ENCODE measurements around the gene GSTT4.
A peak's percentile ranks its signal among the peaks of the same experiment; 100 is the strongest.
"Not testable (repeated sequence)": the region's sequence is repeated elsewhere in the genome, so short reads cannot be mapped to it uniquely, and the experiment has no call there.

GSTT4 gene

GRCh38 chr22:24009227-24010017 is 4.2 kb upstream of the GSTT4 start:
- H3K9me3 Mint-ChIP-seq = no peaks in the 10 kb centered on the region
- H3K4me1 Mint-ChIP-seq (ENCODE audit: low read depth) = peaks cover 21% of the 10 kb centered on the region
- peak overlapping the region; percentile 4 for H3K27ac Mint-ChIP-seq
- H3K4me3 Mint-ChIP-seq = no peak overlapping the region
- no peak for DNase-seq (ENCODE audit: low spot score)
- H3K36me3 Mint-ChIP-seq (ENCODE audit: low read depth) = peaks cover 6% of the 10 kb centered on the region
- H3K27me3 Mint-ChIP-seq (ENCODE audit: low read depth) = no peaks in the 10 kb centered on the region

GRCh38 chr22:24008381-24009226 is 3.4 kb upstream of the GSTT4 start:
- no peaks in the 10 kb centered on the region for H3K27me3 Mint-ChIP-seq (ENCODE audit: low read depth)
- no peak overlapping the region for H3K4me3 Mint-ChIP-seq
- DNase-seq (ENCODE audit: low spot score) = no peak
- H3K4me1 Mint-ChIP-seq (ENCODE audit: low read depth) = peaks cover 16% of the 10 kb centered on the region
- H3K36me3 Mint-ChIP-seq (ENCODE audit: low read depth) = peaks cover 3% of the 10 kb centered on the region
- H3K27ac Mint-ChIP-seq = no peak overlapping the region
- no peaks in the 10 kb centered on the region for H3K9me3 Mint-ChIP-seq

GRCh38 chr22:24008022-24008283 is 2.7 kb upstream of the GSTT4 start:
- Mint-ChIP-seq H3K4me3 (no peak overlapping the region), H3K27me3 (ENCODE audit: low read depth) (no peaks in the 10 kb centered on the region), H3K9me3 (no peaks in the 10 kb centered on the region), H3K4me1 (ENCODE audit: low read depth) (peaks cover 13% of the 10 kb centered on the region), H3K36me3 (ENCODE audit: low read depth) (peaks cover 1% of the 10 kb centered on the region), H3K27ac (no peak overlapping the region)
- no peak for DNase-seq (ENCODE audit: low spot score)

DNA sequence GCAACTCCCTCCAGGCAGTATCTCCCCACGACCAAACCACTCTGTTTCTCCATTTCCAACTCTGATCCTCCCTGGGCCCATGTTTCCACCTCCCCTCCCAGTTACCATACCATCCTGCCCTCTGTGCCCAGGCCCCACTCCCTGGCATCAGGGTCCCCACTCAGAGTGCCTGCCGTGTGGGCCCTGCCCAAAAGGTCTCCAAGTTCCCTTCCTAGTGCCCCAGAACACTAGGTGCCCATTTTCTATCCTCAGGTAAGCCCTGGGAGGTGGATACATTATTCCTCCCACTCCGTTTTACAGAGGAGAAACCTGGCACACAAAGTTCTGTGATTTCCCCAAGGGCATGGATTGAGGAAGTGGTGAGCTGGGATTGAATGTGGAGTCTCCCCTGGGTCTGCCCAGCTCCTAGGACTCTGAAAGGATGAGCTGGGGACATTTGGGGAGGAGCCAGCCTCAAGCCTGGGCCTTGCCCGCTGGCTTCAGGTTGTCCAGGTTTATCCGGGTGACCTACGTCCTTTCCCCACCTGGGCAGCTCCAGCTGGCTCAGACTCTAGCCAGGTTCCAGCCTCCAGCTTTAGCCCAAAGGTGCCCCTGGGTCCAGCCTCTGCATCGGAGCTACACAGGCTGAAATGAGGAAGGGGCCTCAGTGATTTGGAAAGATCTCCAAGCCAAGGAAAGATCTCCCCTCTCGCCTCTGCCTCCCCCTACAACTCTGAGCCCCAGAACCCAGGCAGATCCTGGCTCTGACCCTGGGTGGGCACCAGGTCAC is 2.2 kb upstream of the GSTT4 start:
- H3K9me3 Mint-ChIP-seq = no peaks in the 10 kb centered on the region
- H3K4me3 Mint-ChIP-seq = no peak overlapping the region
- peaks cover 11% of the 10 kb centered on the region for H3K4me1 Mint-ChIP-seq (ENCODE audit: low read depth)
- no peak overlapping the region for H3K27ac Mint-ChIP-seq
- DNase-seq (ENCODE audit: low spot score) = no peak
- peaks cover 1% of the 10 kb centered on the region for H3K36me3 Mint-ChIP-seq (ENCODE audit: low read depth)
- H3K27me3 Mint-ChIP-seq (ENCODE audit: low read depth) = no peaks in the 10 kb centered on the region

DNA sequence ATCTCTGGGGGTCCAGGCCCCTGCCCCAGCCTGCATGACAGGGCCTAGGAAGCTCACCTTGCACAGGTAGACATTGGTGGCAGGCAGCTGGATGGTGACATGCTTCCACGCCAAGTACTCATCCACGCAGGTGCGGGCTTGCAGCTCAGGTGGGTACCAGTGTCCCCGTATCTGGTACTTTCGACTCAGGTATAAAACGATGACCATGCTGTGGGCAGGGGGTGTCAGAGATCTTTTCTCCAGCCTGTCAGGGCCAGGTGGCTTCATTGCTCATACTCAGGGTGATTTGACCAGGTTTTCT is 1.6 kb upstream of the GSTT4 start:
- H3K9me3 Mint-ChIP-seq = no peaks in the 10 kb centered on the region
- no peak overlapping the region for H3K27ac Mint-ChIP-seq
- peaks cover 1% of the 10 kb centered on the region for H3K36me3 Mint-ChIP-seq (ENCODE audit: low read depth)
- peaks cover 10% of the 10 kb centered on the region for H3K4me1 Mint-ChIP-seq (ENCODE audit: low read depth)
- H3K27me3 Mint-ChIP-seq (ENCODE audit: low read depth) = no peaks in the 10 kb centered on the region
- H3K4me3 Mint-ChIP-seq = no peak overlapping the region
- no peak for DNase-seq (ENCODE audit: low spot score)

- Mint-ChIP-seq H3K27ac (no peak overlapping the region), H3K9me3 (no peaks in the 10 kb centered on the region), H3K36me3 (ENCODE audit: low read depth) (peaks cover 1% of the 10 kb centered on the region), H3K4me1 (ENCODE audit: low read depth) (peaks cover 10% of the 10 kb centered on the region), H3K4me3 (no peak overlapping the region), H3K27me3 (ENCODE audit: low read depth) (no peaks in the 10 kb centered on the region)
- no peak for DNase-seq (ENCODE audit: low spot score)
Observed at GRCh38 chr22:24006207-24006913, 1.1 kb upstream of the GSTT4 start.

DNA sequence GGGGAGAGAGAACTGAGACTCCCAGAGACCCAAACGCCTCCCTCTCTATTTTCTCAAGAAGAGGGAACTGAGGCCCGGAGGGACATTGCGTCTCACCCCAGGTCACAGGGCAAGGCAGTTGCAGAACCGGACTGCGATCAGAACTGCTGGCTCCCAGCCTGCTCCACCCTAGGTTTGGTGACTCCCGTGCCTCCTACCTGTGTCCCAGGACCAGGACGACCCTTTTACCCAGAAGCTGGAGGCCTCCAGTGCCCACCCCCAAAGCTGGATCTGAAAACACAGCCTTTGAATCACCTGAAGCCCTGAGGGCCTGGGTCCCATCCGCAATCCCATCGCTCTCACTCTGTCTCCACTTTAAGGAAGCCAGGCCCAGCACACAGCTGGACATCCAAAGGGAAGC is 1.4 kb downstream of the GSTT4 start:
- Mint-ChIP-seq H3K4me3 (no peak overlapping the region), H3K27ac (no peak overlapping the region), H3K27me3 (ENCODE audit: low read depth) (peaks cover 2% of the 10 kb centered on the region)

GRCh38 chr22:24002851-24003250 is 2.4 kb downstream of the GSTT4 start:
- Mint-ChIP-seq H3K36me3 (ENCODE audit: low read depth) (no peaks in the 10 kb centered on the region), H3K9me3 (no peaks in the 10 kb centered on the region), H3K27ac (no peak overlapping the region), H3K4me1 (ENCODE audit: low read depth) (peaks cover under 1% of the 10 kb centered on the region), H3K27me3 (ENCODE audit: low read depth) (peaks cover 2% of the 10 kb centered on the region), H3K4me3 (no peak overlapping the region)
- no peak for DNase-seq (ENCODE audit: low spot score)

More for the DNA sequence above, 1.4 kb downstream of the GSTT4 start:
- H3K4me1 Mint-ChIP-seq (ENCODE audit: low read depth) = no peaks in the 10 kb centered on the region
- no peaks in the 10 kb centered on the region for H3K36me3 Mint-ChIP-seq (ENCODE audit: low read depth)
- DNase-seq (ENCODE audit: low spot score) = no peak
- no peaks in the 10 kb centered on the region for H3K9me3 Mint-ChIP-seq

GRCh38 chr22:24002272-24002671 is 3.0 kb downstream of the GSTT4 start:
- no peaks in the 10 kb centered on the region for H3K9me3 Mint-ChIP-seq
- DNase-seq (ENCODE audit: low spot score) = no peak
- H3K4me1 Mint-ChIP-seq (ENCODE audit: low read depth) = peaks cover 4% of the 10 kb centered on the region
- no peaks in the 10 kb centered on the region for H3K36me3 Mint-ChIP-seq (ENCODE audit: low read depth)
- H3K4me3 Mint-ChIP-seq = no peak overlapping the region
- no peak overlapping the region for H3K27ac Mint-ChIP-seq
- H3K27me3 Mint-ChIP-seq (ENCODE audit: low read depth) = peaks cover 7% of the 10 kb centered on the region

DNA sequence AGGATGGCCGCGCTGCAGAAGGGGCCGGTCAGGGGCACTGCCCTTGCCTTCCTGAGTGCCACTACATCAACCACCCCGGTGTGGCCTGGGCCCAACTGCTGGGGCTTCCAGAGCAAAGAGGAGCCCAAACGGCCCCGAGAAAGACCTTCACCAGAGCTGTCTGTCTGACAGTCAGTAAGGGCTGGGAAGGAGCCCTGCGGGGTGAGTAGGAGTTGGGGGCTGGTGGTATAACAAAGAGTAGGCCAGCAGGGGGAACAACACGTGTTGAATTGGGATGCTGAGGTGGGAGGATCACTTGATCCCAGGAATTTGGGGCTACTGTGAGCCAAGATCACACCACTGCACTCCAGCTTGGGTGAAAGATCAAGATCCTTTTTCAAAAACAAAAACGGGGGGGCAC is 3.9 kb downstream of the GSTT4 start:
- H3K27ac Mint-ChIP-seq = no peak overlapping the region
- peaks cover 8% of the 10 kb centered on the region for H3K27me3 Mint-ChIP-seq (ENCODE audit: low read depth)
- H3K36me3 Mint-ChIP-seq (ENCODE audit: low read depth) = no peaks in the 10 kb centered on the region
- no peak overlapping the region for H3K4me3 Mint-ChIP-seq
- no peaks in the 10 kb centered on the region for H3K9me3 Mint-ChIP-seq
- peaks cover 4% of the 10 kb centered on the region for H3K4me1 Mint-ChIP-seq (ENCODE audit: low read depth)
- DNase-seq (ENCODE audit: low spot score) = no peak

DNA sequence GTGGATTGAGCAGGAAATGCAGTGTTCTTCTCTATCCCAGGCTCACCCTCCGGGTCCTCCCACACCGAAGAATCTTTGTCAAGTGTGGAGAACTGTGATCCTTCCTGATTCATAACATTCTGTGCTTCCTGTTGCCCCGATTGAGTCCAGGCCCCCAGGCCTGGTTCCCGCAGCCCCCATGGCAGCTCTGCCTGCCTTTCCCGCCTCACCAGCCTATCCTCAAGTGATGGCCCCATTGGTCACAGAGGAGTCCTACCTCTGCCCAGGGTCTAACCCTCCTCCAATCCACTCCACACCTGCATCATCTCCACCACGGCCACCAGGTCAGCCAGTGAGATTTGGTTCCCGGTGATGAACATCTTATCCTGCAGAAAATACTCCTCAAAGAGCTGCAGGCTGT is 5.5 kb downstream of the GSTT4 start:
- not testable (repeated sequence) for H3K9me3 Mint-ChIP-seq, H3K27ac Mint-ChIP-seq

DNA sequence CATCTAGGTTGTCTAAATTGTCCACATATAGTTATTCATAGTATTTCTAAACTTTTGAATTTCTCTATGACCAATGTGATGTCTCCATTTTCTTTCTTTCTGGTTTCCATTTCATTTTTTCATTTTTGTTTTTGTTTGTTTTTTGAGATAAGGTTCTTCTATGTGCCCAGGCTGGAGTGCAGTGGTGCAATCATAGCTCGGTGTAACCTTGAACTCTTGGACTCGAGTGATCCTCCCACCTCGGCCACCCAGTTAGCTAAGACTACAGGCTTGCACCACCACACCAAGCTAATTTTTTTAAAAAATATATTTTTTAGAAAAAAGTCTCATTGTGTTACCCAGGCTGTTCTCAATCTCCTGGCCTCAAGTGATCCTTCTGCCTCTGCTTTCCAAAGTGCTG is 8.2 kb downstream of the GSTT4 start:
- H3K4me1 Mint-ChIP-seq (ENCODE audit: low read depth) = peaks cover 4% of the 10 kb centered on the region
- no peaks in the 10 kb centered on the region for H3K9me3 Mint-ChIP-seq
- no peaks in the 10 kb centered on the region for H3K36me3 Mint-ChIP-seq (ENCODE audit: low read depth)
- peaks cover 15% of the 10 kb centered on the region for H3K27me3 Mint-ChIP-seq (ENCODE audit: low read depth)
- no peak overlapping the region for H3K4me3 Mint-ChIP-seq
- DNase-seq (ENCODE audit: low spot score) = no peak
- H3K27ac Mint-ChIP-seq = no peak overlapping the region

More for the DNA sequence above, 5.5 kb downstream of the GSTT4 start:
- H3K4me1 Mint-ChIP-seq (ENCODE audit: low read depth); H3K36me3 Mint-ChIP-seq (ENCODE audit: low read depth); H3K4me3 Mint-ChIP-seq; DNase-seq (ENCODE audit: low spot score): not testable (repeated sequence)
- peaks cover 15% of the 10 kb centered on the region for H3K27me3 Mint-ChIP-seq (ENCODE audit: low read depth)

GRCh38 chr22:23993581-23994177 is 11.6 kb downstream of the GSTT4 start:
- not testable (repeated sequence) for H3K27ac Mint-ChIP-seq; H3K9me3 Mint-ChIP-seq; H3K36me3 Mint-ChIP-seq (ENCODE audit: low read depth); DNase-seq (ENCODE audit: low spot score); H3K4me1 Mint-ChIP-seq (ENCODE audit: low read depth); H3K4me3 Mint-ChIP-seq
- peaks cover 13% of the 10 kb centered on the region for H3K27me3 Mint-ChIP-seq (ENCODE audit: low read depth)

All from T-helper 2 cell treated with Interferon-gamma antibody and Interleukin-4, amounts not matched to agents 5 μg/mL and 100 μg/mL, for 36 hours (primary cell).